IPS-NIHi11 (cell line): ENCODE results near the gene KRTAP10-1.
A peak's percentile ranks its signal among the peaks of the same experiment; 100 is the strongest.

Experiments
- DNase-seq: peaks from one replicate; pipeline ENCODE4 v3.0.0; 2012; ENCODE audit warnings: mixed read lengths, low spot score

Gene KRTAP10-1

DNA sequence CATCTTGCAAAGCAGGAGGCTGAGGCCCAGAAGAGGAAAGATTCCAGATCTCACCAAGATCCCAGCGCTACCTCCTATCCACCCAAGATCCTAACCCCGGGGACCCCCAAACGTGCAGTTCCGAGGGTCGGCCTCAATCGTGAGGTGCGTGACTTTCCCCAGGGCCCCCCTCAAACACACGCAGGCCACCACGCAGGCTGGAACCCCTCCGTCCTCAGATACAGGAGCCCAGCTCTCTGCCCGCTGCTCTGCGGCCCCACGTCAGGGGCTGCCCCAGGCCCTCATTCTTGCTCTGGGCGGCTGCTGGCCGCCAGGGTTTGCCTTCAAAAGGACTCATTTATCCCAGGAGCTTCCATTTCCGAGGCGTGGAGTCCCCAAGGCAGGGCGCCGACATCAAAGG is 39.9 kb downstream of the KRTAP10-1 start:
- DNase-seq, result no peak

DNA sequence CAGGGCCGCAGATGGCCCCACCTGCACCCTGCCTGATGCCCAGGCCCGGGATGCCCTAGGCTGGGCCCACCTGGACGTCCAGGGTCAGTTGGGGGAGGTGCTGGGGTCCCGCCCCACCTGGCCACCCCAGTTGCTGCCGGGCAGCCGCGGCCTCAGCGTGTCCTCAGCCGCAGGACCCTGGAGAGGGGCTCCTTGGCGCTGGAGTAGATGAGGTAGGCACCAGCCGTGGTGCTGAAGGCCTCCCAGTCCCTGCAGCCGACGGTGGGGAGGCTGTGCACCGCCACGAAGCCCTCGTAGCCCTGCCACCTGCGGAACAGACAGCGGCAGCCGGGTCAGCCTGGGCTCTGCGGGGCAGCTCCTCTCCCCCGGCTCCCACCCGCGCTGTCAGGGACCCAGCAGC is 40.4 kb downstream of the KRTAP10-1 start:
- DNase-seq, result no peak

DNA sequence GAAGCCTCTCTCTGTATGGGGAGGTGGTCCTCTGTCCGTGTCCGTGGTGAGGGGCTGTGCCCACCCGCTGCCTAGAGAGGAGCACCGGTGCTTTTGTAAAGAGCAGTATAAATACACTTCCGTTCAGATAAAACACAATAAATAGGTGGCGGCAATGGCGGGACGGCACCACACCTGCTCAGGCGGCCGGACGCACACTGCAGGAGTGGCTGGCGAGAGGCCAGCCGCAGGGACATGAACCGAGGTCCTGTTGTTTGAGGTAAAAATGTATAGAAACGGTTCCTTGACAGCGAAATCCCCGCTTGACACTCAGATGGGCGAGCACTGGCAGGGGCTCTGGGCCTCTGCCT is 40.8 kb downstream of the KRTAP10-1 start:
- DNase-seq, result no peak

- DNase-seq, result no peak
These were observed 41.5 kb downstream of the KRTAP10-1 start for GRCh38 chr21:44498280-44499210.

DNA sequence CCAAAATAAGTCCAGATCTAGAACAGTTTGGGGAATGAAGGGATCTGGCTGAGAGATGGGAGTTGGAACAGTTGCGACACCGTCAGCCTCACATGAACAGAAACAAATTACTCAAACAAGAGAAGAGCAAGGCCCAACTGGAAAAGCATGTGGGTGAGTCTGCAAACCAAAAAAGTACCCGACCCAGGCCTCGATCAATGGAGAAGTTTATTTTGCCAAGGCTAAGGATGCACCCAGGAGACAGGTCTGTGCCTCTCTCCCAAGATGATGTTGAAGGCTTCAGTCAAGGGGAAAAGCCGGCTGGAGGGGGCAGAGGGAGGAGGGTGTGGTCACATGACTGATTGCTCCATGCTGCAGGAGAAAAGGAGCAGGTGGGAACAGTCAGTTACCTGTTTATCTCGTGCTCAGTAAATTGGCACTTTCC is 42.3 kb downstream of the KRTAP10-1 start:
- DNase-seq, result no peak

DNA sequence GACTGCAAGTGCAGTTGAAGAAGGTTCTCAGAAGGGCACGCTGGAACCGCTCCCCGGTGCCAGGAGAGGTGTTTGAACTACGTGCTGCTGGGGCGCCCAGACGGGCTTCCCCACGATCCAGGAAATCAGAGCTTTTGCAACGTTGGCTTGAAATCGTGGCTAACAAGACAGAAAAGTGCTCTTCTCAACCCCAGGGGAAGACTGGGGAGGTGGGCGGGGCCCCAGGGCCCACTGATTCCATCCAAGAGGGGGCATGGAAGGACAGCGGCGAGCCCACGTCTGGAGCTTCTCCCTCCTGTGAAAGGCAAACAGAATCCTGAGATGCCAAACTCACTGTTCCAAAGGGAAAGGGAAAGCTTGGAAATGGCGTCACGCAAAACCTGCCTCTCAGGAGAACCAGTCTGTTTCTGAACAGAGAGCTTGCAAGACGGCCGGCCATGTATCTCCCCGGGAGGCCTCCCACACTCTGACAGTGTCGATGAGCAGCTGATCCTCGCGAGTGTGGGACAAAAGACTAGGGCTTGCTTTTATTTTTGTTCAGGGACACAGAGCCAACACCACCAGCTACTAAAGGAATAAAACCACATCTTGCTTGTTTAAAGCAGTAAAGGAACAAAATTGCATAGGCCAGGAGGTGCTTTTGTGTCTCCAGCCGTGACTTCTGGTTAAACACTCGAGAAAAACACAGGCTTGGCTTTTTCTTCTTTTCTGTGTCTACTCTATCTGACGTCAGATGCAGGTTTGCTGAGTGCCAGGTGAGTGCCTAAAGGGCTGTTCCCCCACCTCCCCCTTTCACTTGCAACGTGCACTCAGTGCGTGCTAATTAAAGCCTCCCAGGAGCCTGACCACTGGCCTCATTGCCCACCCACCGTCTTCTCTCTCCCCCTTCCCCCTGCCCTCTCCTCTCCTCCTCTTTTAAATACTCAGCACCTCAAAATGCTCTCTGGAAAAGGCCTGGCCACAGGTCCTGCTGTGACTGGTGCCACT is 43.1 kb downstream of the KRTAP10-1 start:
- no peak for DNase-seq

- DNase-seq, result no peak
These were observed 44.1 kb downstream of the KRTAP10-1 start for GRCh38 chr21:44495611-44496563.

DNA sequence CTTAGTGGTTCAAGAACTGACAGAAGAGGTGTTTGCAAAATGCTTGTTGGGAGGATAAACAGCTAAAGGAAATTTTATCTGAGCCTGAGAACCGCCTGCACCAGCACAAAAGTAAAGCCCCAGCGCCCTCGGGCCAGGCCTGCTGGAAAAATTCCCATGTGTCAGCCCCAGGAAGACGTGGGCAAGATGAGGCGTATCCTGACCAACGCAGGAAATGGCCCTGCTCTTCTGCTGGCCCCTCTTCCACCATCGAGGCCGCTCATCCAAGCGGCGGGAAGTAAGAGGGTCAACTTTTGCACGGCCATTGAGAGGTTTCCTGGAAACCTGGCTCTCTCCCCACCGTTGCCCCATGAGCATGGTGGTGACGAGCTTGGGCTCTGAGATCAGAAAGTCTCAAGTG is 45.0 kb downstream of the KRTAP10-1 start:
- DNase-seq, result no peak

DNA sequence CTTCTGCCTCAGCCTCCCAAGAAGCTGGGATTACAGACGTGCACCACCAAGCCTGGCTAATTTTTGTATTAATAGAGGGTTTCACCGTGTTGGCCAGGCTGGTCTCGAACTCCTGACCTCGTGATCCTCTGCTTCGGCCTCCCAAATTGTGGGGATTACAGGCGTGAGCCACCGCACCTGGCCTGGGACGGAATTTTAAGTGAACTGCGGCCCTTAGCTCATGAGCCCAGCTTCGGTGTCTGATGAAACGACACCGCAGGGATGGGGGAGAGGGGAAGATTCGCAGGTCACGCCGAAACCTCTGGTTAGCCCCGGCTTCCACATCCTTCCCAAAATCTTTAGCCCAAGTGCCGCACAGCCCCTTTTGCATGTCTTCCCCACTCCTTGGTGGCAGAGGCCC is 45.6 kb downstream of the KRTAP10-1 start:
- DNase-seq, result no peak

GRCh38 chr21:44492567-44493385 is 47.2 kb downstream of the KRTAP10-1 start:
- no peak for DNase-seq

GRCh38 chr21:44490816-44491215 is 49.2 kb downstream of the KRTAP10-1 start:
- DNase-seq, result no peak

DNA sequence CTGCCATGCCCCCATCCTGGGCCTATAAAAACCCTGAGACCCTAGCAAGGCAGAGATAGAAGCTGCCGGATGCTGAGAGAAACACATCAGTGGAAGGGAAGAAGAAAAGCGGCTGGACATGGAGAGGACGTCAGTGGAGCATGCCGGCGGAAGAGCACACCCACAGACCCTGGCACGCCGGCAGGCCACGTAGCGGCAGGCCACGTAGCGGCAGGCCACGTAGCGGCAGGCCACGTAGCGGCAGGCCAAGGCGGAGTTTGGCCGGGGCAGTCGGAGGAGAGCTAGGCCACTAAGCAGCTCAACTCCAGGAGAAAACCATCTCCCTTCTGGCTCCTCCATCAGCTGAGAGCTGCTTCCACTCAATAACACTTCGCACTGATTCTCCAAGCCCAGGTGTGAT is 49.6 kb downstream of the KRTAP10-1 start:
- DNase-seq, result no peak

GRCh38 chr21:44489962-44490361 is 50.0 kb downstream of the KRTAP10-1 start:
- DNase-seq, result peak; percentile 56
